B cell (primary cell): ENCODE results near the gene MSTO1. TPM values are rescaled to one million over a fixed set of nuclear protein-coding genes. Genes with fewer than 3 reads are reported as not detected.

Experiments
- ATAC-seq: fragments of 200-7000 bp; cut with Tn5 transposase; one replicate; pipeline ENCODE4 v1.10.0; 2021; ENCODE audit warnings: low read depth, mild to moderate bottlenecking, moderate number of reproducible peaks, moderate library complexity
- CTCF ChIA-PET: fragments of 350-600 bp; sonication (Branson Sonifier 250); formaldehyde crosslinking; loops from one replicate; lab custom pipeline; 2021; ENCODE audit warnings: antibody characterized with exemption, inconsistent platforms; lab: Charles Lee
- POLR2A ChIA-PET: fragments of 350-600 bp; sonication (Branson Sonifier 250); formaldehyde crosslinking; loops from one replicate; lab custom pipeline; 2021; ENCODE audit warnings: antibody characterized with exemption; lab: Charles Lee
- DNase-seq: peaks from one replicate; pipeline ENCODE4 v3.0.0; 2013
- H2AFZ ChIP-seq: 2 replicates; pipeline ENCODE4 v1.6.1; 2012; ENCODE audit warnings: mild to moderate bottlenecking, low read depth, low read length; ENCODE audit not compliant: insufficient read depth, poor library complexity, severe bottlenecking
- H3K27ac ChIP-seq, 2 donors: 1 replicate in 1 of 2; 2 replicates in 1 of 2; pipeline ENCODE4 v1.5.1; 2012 to 2013; ENCODE audit warnings: low read length in 2 of 2, mild to moderate bottlenecking in 2 of 2, moderate library complexity in 1 of 2
- H3K27me3 ChIP-seq, 4 experiments: fragments of 200-600 bp in 1 of 4; sonication (generic) in 1 of 4; replicated peaks in 1 of 4; 1 replicate in 2 of 4; 2 replicates in 2 of 4; pipeline versions ENCODE4 v1.6.1 to v1.7.0; 2013 to 2016; ENCODE audit warnings: low read length in 3 of 4, mild to moderate bottlenecking in 2 of 4, mixed read lengths in 1 of 4, moderate library complexity in 1 of 4; ENCODE audit not compliant: insufficient read depth in 4 of 4, control insufficient read depth in 3 of 4; ENCODE audit errors: control extremely low read depth in 1 of 4
- H3K36me3 ChIP-seq, 2 experiments: replicated peaks in 1 of 2; 1 replicate in 1 of 2; 2 replicates in 1 of 2; pipeline versions ENCODE4 v1.6.1 to v1.7.1; 2013; ENCODE audit warnings: low read length in 1 of 2; ENCODE audit not compliant: insufficient read depth in 2 of 2, control insufficient read depth in 1 of 2; ENCODE audit errors: control extremely low read depth in 1 of 2, extremely low read depth in 1 of 2
- H3K4me1 ChIP-seq, 2 donors: fragments of 200-600 bp in 1 of 2; sonication (generic) in 1 of 2; 1 replicate in 1 of 2; 2 replicates in 1 of 2; pipeline versions ENCODE4 v1.5.1 to v1.6.1; 2013 to 2017; ENCODE audit warnings: low read length in 2 of 2; ENCODE audit not compliant: control insufficient read depth in 2 of 2, insufficient read depth in 2 of 2
- H3K4me2 ChIP-seq: replicated peaks from 2 replicates; pipeline ENCODE3; 2012; ENCODE audit warnings: mild to moderate bottlenecking, low read depth, low read length; ENCODE audit not compliant: poor library complexity, severe bottlenecking
- H3K4me3 ChIP-seq, 5 experiments: fragments of 200-600 bp in 1 of 5; sonication (generic) in 1 of 5; 1 replicate in 3 of 5; 2 replicates in 2 of 5; pipeline versions ENCODE4 v1.5.1 to v1.7.0; 2011 to 2016; ENCODE audit warnings: low read length in 4 of 5, mild to moderate bottlenecking in 4 of 5, low read depth in 2 of 5, control low read depth in 1 of 5, moderate library complexity in 1 of 5; ENCODE audit not compliant: insufficient read depth in 1 of 5; ENCODE audit errors: control extremely low read depth in 1 of 5, extremely low read depth in 1 of 5
- H3K79me2 ChIP-seq: fragments of 200-600 bp; sonication (generic); one replicate; pipeline ENCODE4 v1.6.0; 2016; ENCODE audit warnings: low read length; ENCODE audit not compliant: control insufficient read depth, insufficient read depth
- H3K9ac ChIP-seq: fragments of 200-600 bp; sonication (generic); 2 replicates; pipeline ENCODE4 v1.6.1; 2017; ENCODE audit warnings: mild to moderate bottlenecking, low read length, moderate library complexity
- H3K9me3 ChIP-seq, 3 donors: one replicate each; pipeline versions ENCODE4 v1.6.1 to v1.7.1; 2013; ENCODE audit warnings: low read length in 2 of 3; ENCODE audit not compliant: control insufficient read depth in 2 of 3, insufficient read depth in 1 of 3; ENCODE audit errors: control extremely low read depth in 1 of 3
- H4K20me1 ChIP-seq: 2 replicates; pipeline ENCODE4 v1.6.0; 2012; ENCODE audit warnings: mild to moderate bottlenecking, low read length; ENCODE audit not compliant: insufficient read depth, control insufficient read depth, poor library complexity, severe bottlenecking
- H3K27ac Mint-ChIP-seq: one replicate; pipeline ENCODE4 v1.8.0; 2021; ENCODE audit warnings: mixed read lengths
- H3K27me3 Mint-ChIP-seq: one replicate; pipeline ENCODE4 v1.8.0; 2021; ENCODE audit warnings: mixed read lengths
- H3K4me1 Mint-ChIP-seq: one replicate; pipeline ENCODE4 v1.8.0; 2021; ENCODE audit warnings: mixed read lengths
- H3K4me3 Mint-ChIP-seq: one replicate; pipeline ENCODE4 v1.8.0; 2021; ENCODE audit warnings: mixed read lengths
- H3K9me3 Mint-ChIP-seq: one replicate; pipeline ENCODE4 v1.8.0; 2022; ENCODE audit warnings: mixed read lengths; ENCODE audit not compliant: insufficient read depth
- EZH2 ChIP-seq: IDR thresholded peaks from 2 replicates; pipeline ENCODE4 v1.6.1; 2012; ENCODE audit warnings: borderline replicate concordance, low read depth, mild to moderate bottlenecking, moderate library complexity, low read length; ENCODE audit not compliant: insufficient read depth, poor library complexity, severe bottlenecking
- WGBS: methylation state at CpG from one replicate; pipeline ENCODE4 v1.1.5; 2013; ENCODE audit warnings: missing lambda C conversion rate; ENCODE audit not compliant: insufficient coverage; 5-methylcytosine and 5-hydroxymethylcytosine counted together
- intact Hi-C: fragments of 100-400 bp; cut with micrococcal nuclease; formaldehyde crosslinking; loops from one replicate; pipeline ENCODE4 v1.10.0; 2022
- polyA plus RNA-seq: library from polyadenylated mRNA; depleted of rRNA; stranded (reverse); fragments of >200 nt; gene quantifications from 2 replicates; pipeline ENCODE4 v1.2.3, GENCODE V29; 2012
- total RNA-seq, 2 donors: library from RNA; stranded (reverse); fragments of 120-200 nt in 1 of 2; gene quantifications; 1 replicate in 1 of 2; 2 replicates in 1 of 2; pipeline versions ENCODE4 v1.2.3 to v1.2.4, GENCODE V29; 2013 to 2022
- TF ChIP-seq, protein P1 (sequence below): fragments of 200-600 bp; IDR thresholded peaks from one replicate; pipeline ENCODE4 v1.8.0; 2022; ENCODE audit warnings: antibody characterized with exemption, mild to moderate bottlenecking

Gene MSTO1
- total and polyA plus RNA-seq, 2 donors (not counting 1 experiment from before 2014, with no cell fraction given): 79.3 to 113 TPM

DNA sequence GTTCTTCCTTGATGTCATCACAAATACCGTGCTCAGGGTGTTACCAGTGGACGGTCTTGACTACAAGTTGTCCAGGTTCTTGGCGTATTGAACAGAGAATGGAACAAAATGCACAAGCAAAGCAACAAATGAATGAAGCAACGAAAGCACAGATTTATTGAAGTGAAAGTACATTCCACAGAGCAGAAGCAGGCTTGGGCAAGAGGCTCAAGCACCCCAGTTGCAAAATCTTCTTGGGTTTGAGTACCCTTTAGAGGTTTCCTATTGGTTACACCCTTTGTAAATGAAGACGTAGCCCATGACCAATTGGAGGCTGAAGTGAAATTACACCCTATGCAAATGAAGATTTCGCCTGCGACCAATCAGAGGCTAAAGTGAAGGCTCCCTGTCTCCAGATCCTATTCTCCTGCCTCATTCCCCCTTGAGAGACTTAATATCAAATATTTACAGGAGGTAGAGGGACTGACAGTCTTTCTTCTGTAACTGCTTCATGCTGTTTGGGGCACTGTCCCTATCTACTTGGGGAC, 40.3 kb downstream of the MSTO1 start:
- H3K4me2 ChIP-seq: no peak overlapping the region

More for the DNA sequence above, 40.3 kb downstream of the MSTO1 start:
- Histone ChIP-seq H3K4me1 (no peaks in the 10 kb centered on the region), H3K9ac (no peak overlapping the region), H3K9me3 (peaks cover 0 to 8% (median 6%) of the 10 kb centered on the region in 3 donors), H3K4me3 (no peak overlapping the region), H3K27me3 (no peaks in the 10 kb centered on the region), H2AFZ (no peak overlapping the region), H4K20me1 (no peaks in the 10 kb centered on the region), H3K27ac (no peak overlapping the region), H3K36me3 (no peaks in the 10 kb centered on the region), H3K79me2 (no peaks in the 10 kb centered on the region)
- WGBS: 100% methylated on average over 3 of the region's 7 CpGs
- Mint-ChIP-seq H3K9me3 (peaks cover 2% of the 10 kb centered on the region), H3K27me3 (no peaks in the 10 kb centered on the region), H3K27ac (no peak overlapping the region), H3K4me3 (no peak overlapping the region), H3K4me1 (peaks cover 4% of the 10 kb centered on the region)
- CTCF ChIA-PET: interaction anchor here (0.7 kb wide), 1 partner anchor 438 kb away, joined by 3 read pairs; no protein-coding TSS in a partner anchor
- DNase-seq (no peak), ATAC-seq (no peak)
- TF ChIP-seq, protein P1, sequence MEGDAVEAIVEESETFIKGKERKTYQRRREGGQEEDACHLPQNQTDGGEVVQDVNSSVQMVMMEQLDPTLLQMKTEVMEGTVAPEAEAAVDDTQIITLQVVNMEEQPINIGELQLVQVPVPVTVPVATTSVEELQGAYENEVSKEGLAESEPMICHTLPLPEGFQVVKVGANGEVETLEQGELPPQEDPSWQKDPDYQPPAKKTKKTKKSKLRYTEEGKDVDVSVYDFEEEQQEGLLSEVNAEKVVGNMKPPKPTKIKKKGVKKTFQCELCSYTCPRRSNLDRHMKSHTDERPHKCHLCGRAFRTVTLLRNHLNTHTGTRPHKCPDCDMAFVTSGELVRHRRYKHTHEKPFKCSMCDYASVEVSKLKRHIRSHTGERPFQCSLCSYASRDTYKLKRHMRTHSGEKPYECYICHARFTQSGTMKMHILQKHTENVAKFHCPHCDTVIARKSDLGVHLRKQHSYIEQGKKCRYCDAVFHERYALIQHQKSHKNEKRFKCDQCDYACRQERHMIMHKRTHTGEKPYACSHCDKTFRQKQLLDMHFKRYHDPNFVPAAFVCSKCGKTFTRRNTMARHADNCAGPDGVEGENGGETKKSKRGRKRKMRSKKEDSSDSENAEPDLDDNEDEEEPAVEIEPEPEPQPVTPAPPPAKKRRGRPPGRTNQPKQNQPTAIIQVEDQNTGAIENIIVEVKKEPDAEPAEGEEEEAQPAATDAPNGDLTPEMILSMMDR: no peak
- no peak for TF ChIP-seq EZH2
- intact Hi-C loops: no loop called here
- POLR2A ChIA-PET: no interaction called here
